HFFc6 (cell line): ENCODE measurements around the gene GABRG3. TPM values are rescaled to one million over a fixed set of nuclear protein-coding genes. Genes with fewer than 3 reads are reported as not detected.

ENCODE experiments used
- DNase-seq: peaks from one replicate; pipeline ENCODE4 v3.0.0-alpha.2; 2018
- H3K27ac Mint-ChIP-seq: 2 replicates; pipeline ENCODE4 v1.8.0; 2020; ENCODE audit warnings: mild to moderate bottlenecking, mixed read lengths
- H3K27me3 Mint-ChIP-seq: 2 replicates; pipeline ENCODE4 v1.8.0; 2021; ENCODE audit warnings: mild to moderate bottlenecking, moderate library complexity, mixed read lengths; ENCODE audit not compliant: insufficient read depth
- H3K36me3 Mint-ChIP-seq: 2 replicates; pipeline ENCODE4 v1.8.0; 2021; ENCODE audit warnings: low read depth, mixed read lengths
- H3K4me1 Mint-ChIP-seq: 2 replicates; pipeline ENCODE4 v1.8.0; 2020; ENCODE audit warnings: low read depth, mixed read lengths
- H3K4me3 Mint-ChIP-seq: 2 replicates; pipeline ENCODE4 v1.8.0; 2020; ENCODE audit warnings: mild to moderate bottlenecking, moderate library complexity, mixed read lengths
- H3K9me3 Mint-ChIP-seq: 2 replicates; pipeline ENCODE4 v1.8.0; 2020; ENCODE audit warnings: mild to moderate bottlenecking, mixed read lengths
- total RNA-seq, 6 experiments: library from RNA; stranded (reverse); fragmentation: NEBNext Ultra II Directional; extraction: Animal tissue kit (Norgen Biotek cat#: 25700); gene quantifications; 2 replicates in 1 of 6; 3 replicates in 5 of 6; pipeline ENCODE4 v1.2.3, GENCODE V29; 2021
- TF ChIP-seq, protein P1 (sequence below): fragments of 200-600 bp; sonication (generic); IDR thresholded peaks from 2 replicates; pipeline ENCODE4 v1.5.0; 2021; ENCODE audit warnings: antibody characterized with exemption, mild to moderate bottlenecking

The GABRG3 gene
- total RNA-seq, 6 experiments from 2014 or later: not detected

GRCh38 chr15:27317736-27318135 is 346.8 kb downstream of the GABRG3 start:
- H3K4me1 Mint-ChIP-seq: no peaks in the 10 kb centered on the region
- H3K9me3 Mint-ChIP-seq: peaks cover 53% of the 10 kb centered on the region
- no peak overlapping the region for H3K4me3 Mint-ChIP-seq
- H3K27ac Mint-ChIP-seq: no peak overlapping the region
- DNase-seq: no peak
- H3K36me3 Mint-ChIP-seq: 0 out of 2 replicates have a peak, but pooled peaks cover 3% of the 10 kb centered on the region
- TF ChIP-seq, protein P1, sequence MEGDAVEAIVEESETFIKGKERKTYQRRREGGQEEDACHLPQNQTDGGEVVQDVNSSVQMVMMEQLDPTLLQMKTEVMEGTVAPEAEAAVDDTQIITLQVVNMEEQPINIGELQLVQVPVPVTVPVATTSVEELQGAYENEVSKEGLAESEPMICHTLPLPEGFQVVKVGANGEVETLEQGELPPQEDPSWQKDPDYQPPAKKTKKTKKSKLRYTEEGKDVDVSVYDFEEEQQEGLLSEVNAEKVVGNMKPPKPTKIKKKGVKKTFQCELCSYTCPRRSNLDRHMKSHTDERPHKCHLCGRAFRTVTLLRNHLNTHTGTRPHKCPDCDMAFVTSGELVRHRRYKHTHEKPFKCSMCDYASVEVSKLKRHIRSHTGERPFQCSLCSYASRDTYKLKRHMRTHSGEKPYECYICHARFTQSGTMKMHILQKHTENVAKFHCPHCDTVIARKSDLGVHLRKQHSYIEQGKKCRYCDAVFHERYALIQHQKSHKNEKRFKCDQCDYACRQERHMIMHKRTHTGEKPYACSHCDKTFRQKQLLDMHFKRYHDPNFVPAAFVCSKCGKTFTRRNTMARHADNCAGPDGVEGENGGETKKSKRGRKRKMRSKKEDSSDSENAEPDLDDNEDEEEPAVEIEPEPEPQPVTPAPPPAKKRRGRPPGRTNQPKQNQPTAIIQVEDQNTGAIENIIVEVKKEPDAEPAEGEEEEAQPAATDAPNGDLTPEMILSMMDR: no peak
- peaks cover 2% of the 10 kb centered on the region; the same call in 1 of the 2 replicates for H3K27me3 Mint-ChIP-seq

- no peak for DNase-seq
- Mint-ChIP-seq H3K27ac (no peak overlapping the region), H3K9me3 (peaks cover 72% of the 10 kb centered on the region), H3K36me3 (0 out of 2 replicates have a peak, but pooled peaks cover 3% of the 10 kb centered on the region), H3K4me1 (no peaks in the 10 kb centered on the region), H3K27me3 (no peaks in the 10 kb centered on the region), H3K4me3 (no peak overlapping the region)
- TF ChIP-seq, protein P1: no peak
These were observed 352.8 kb downstream of the GABRG3 start for GRCh38 chr15:27323801-27324200.

DNA sequence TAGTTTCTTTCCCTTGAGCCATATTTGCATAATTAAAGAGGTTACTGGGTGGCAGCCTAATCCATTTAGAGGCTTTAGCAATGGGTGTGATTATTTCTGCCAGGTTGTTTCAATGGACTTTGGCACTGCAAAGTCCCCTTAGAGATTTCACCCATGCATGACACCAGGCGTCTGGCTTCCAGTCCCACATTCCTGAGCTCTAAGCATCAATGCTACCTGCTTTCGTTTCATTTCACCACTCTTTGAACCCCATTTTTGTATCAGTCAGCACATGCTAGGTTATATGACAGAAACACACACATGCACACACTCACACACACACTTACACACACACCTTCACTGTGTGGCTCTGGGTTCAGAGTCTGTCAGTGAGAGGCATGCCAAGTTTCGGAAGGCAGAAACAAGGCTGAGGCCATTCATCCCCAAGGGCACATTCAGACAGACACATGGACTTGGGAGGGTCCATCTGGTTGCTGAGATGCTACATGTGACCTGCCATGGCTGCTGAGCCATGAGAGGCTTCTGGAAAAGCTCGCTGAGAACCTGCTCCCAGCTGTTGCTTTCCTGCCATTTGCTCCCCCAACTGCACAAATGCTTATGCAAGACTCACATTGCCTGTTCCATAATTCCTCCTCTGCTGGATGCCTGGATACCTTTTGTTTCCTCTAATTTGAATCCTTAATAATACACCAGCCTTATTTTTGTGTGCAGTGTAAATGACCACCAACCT is 354.1 kb downstream of the GABRG3 start:
- no peak overlapping the region for H3K27ac Mint-ChIP-seq

GRCh38 chr15:27327467-27328025 is 356.6 kb downstream of the GABRG3 start:
- Mint-ChIP-seq H3K36me3 (no peaks in the 10 kb centered on the region), H3K27me3 (no peaks in the 10 kb centered on the region), H3K27ac (no peak overlapping the region), H3K4me1 (no peaks in the 10 kb centered on the region), H3K4me3 (no peak overlapping the region), H3K9me3 (peaks cover 48% of the 10 kb centered on the region)
- no peak for DNase-seq
- TF ChIP-seq, protein P1: no peak

More for the DNA sequence above, 354.1 kb downstream of the GABRG3 start:
- no peak for DNase-seq
- 0 out of 2 replicates have a peak, but pooled peaks cover 3% of the 10 kb centered on the region for H3K36me3 Mint-ChIP-seq
- no peaks in the 10 kb centered on the region for H3K4me1 Mint-ChIP-seq
- H3K27me3 Mint-ChIP-seq: no peaks in the 10 kb centered on the region
- H3K9me3 Mint-ChIP-seq: peaks cover 61% of the 10 kb centered on the region
- TF ChIP-seq, protein P1: no peak
- H3K4me3 Mint-ChIP-seq: no peak overlapping the region

DNA sequence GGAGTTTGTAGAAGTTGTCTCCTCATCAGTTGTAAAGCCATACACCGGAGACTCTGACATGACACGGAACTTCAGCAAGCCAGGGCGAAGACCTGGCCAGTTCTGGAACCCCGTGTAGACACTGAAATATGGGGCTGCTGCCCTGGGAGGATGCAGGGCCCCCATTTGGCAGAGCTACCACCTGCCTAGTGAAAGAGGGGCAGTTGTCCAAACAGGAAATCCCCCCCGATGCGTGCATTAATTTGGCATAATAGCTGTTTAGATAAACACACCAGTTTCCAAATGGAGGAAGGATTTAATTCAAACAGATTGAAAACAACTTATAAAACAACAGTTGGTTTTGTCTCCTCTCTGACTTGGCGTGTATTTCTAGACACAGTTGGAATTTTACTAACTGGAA is 357.2 kb downstream of the GABRG3 start:
- Mint-ChIP-seq H3K27me3 (no peaks in the 10 kb centered on the region), H3K9me3 (peaks cover 43% of the 10 kb centered on the region), H3K4me1 (no peaks in the 10 kb centered on the region), H3K27ac (no peak overlapping the region), H3K36me3 (no peaks in the 10 kb centered on the region), H3K4me3 (no peak overlapping the region)
- TF ChIP-seq, protein P1: no peak
- DNase-seq: no peak
